Spleen (tissue), 7 donors: ENCODE measurements around the gene SMYD2.

ENCODE experiments used
- POLR2A ChIP-seq, 3 donors: fragments of 450-650 bp; IDR thresholded peaks; one replicate each; pipeline ENCODE4 v1.5.1; 2017; ENCODE audit warnings: antibody characterized with exemption in 3 of 3, mild to moderate bottlenecking in 1 of 3
- POLR2AphosphoS5 ChIP-seq, 3 donors: sonication (generic); formaldehyde crosslinking; IDR thresholded peaks; one replicate each; pipeline ENCODE4 v1.5.1; 2017; ENCODE audit warnings: antibody characterized with exemption in 3 of 3
- TF ChIP-seq, protein P1 (sequence below), 11 experiments: fragments of 200-600 bp in 7 of 11; fragments of 450-650 bp in 4 of 11; sonication (generic) in 4 of 11; IDR thresholded peaks in 8 of 11; conservative IDR thresholded peaks in 3 of 11; 1 replicate in 7 of 11; 2 replicates in 4 of 11; pipeline versions ENCODE4 v1.4.0 to v1.8.0; 2016 to 2021; ENCODE audit warnings: antibody characterized with exemption in 11 of 11, inconsistent platforms in 4 of 11, mild to moderate bottlenecking in 1 of 11
- donor health status: DM: no; HTN: no; CAD: no; lungs with moderate emphysema.
- donor health status: DM: no; HTN: no; CAD: no.
- donor health status: DM: no; HTN: no; CAD: no.

DNA sequence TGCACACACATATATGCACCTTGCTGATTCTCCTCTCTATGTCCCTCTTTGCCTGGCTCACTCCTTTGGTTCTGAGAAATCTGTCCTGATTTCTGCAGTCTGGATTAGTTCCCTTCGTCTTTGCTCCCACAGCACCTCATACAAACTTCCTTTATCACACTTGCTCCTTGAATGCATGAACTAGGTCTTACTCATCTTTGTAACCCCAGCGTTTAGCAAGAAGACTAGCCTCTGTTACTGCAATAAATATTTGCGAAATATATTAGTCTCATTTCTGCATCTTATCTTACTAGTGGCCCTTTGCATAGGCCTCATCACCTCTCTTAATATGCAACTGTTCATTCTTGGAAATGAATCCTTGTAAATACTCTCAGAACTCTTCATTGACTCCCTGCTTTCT, 11.4 kb downstream of the SMYD2 start:
- TF ChIP-seq, protein P1, sequence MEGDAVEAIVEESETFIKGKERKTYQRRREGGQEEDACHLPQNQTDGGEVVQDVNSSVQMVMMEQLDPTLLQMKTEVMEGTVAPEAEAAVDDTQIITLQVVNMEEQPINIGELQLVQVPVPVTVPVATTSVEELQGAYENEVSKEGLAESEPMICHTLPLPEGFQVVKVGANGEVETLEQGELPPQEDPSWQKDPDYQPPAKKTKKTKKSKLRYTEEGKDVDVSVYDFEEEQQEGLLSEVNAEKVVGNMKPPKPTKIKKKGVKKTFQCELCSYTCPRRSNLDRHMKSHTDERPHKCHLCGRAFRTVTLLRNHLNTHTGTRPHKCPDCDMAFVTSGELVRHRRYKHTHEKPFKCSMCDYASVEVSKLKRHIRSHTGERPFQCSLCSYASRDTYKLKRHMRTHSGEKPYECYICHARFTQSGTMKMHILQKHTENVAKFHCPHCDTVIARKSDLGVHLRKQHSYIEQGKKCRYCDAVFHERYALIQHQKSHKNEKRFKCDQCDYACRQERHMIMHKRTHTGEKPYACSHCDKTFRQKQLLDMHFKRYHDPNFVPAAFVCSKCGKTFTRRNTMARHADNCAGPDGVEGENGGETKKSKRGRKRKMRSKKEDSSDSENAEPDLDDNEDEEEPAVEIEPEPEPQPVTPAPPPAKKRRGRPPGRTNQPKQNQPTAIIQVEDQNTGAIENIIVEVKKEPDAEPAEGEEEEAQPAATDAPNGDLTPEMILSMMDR (IDR thresholded peaks at IDR 0.05 in 8 of 11, conservative IDR thresholded peaks at IDR 0.05 in 3 of 11): no peak
- TF ChIP-seq POLR2A (IDR thresholded peaks at IDR 0.05) (no peak), POLR2AphosphoS5 (IDR thresholded peaks at IDR 0.05) (no peak)
